AG10803 (cell line): ENCODE measurements around the gene NINJ1.

Experiments used
- DNase-seq: peaks from one replicate; pipeline ENCODE4 v3.0.0; 2010; ENCODE audit warnings: low read depth
- H3K4me3 ChIP-seq: 2 replicates; pipeline ENCODE4 v1.5.1; 2011; ENCODE audit warnings: mild to moderate bottlenecking, low read length, control low read depth
- TF ChIP-seq, protein P1 (sequence below): conservative IDR thresholded peaks from 2 replicates; pipeline ENCODE4 v1.5.1; 2011; ENCODE audit warnings: mild to moderate bottlenecking, low read length, control low read depth, inconsistent platforms

The NINJ1 gene

GRCh38 chr9:93096811-93097382 lies 37.2 kb downstream of the NINJ1 start:
- no peak for DNase-seq
- peak overlapping the region; percentile 77 for H3K4me3 ChIP-seq
- TF ChIP-seq, protein P1, sequence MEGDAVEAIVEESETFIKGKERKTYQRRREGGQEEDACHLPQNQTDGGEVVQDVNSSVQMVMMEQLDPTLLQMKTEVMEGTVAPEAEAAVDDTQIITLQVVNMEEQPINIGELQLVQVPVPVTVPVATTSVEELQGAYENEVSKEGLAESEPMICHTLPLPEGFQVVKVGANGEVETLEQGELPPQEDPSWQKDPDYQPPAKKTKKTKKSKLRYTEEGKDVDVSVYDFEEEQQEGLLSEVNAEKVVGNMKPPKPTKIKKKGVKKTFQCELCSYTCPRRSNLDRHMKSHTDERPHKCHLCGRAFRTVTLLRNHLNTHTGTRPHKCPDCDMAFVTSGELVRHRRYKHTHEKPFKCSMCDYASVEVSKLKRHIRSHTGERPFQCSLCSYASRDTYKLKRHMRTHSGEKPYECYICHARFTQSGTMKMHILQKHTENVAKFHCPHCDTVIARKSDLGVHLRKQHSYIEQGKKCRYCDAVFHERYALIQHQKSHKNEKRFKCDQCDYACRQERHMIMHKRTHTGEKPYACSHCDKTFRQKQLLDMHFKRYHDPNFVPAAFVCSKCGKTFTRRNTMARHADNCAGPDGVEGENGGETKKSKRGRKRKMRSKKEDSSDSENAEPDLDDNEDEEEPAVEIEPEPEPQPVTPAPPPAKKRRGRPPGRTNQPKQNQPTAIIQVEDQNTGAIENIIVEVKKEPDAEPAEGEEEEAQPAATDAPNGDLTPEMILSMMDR = no peak

DNA sequence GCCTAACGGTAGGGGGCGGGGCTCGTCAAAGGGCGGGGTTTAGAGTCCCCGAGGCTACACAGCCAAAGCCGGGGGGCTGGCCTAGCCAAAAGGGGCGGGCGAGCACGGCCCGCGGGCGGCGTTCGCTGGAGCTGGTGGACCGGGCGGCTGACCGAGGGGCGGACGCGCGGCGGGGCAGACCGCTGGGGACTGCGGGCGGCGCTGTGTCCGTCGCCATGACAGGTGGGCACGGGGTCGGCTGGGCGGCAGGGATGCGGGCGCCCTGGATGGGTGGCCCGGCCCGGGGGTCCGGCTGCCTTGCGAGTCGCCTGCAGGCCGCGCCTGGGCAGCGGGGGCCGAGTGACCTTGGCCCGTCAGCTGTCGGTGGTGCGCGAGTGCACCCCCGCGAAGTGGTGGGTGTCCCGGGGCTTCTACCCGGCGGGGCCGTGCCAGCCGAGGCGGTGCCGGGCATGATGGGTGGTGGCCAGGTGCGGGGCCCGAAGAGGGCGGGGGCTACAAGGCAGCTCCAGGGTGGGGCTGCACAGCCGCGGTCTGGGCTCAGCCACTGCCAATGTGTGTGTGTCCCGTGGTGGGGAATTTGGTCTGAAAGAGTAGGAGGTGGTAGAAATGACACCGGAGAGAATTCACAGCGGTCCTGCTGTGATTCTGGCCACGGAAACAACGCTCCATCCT lies 37.8 kb downstream of the NINJ1 start, which contains the start of gene CARD19:
Gene CARD19 (plus strand): TSS at position 87 of the 672 bp plus-strand sequence. CDS start 129 bp downstream, at position 216.
- TF ChIP-seq, protein P1 = no peak
- H3K4me3 ChIP-seq = peak within 1 kb of the TSS; percentile 77
- peak; percentile 41 for DNase-seq

GRCh38 chr9:93095205-93096130 lies 38.6 kb downstream of the NINJ1 start:
- TF ChIP-seq, protein P1 = no peak
- H3K4me3 ChIP-seq = peak overlapping the region; percentile 62
- peak; percentile 97 for DNase-seq

- peak overlapping the region; percentile 62 for H3K4me3 ChIP-seq
- TF ChIP-seq, protein P1 = no peak
- no peak for DNase-seq
These were observed 39.3 kb downstream of the NINJ1 start for GRCh38 chr9:93094658-93095204.

GRCh38 chr9:93093877-93094657 lies 40.0 kb downstream of the NINJ1 start:
- DNase-seq = no peak
- no peak overlapping the region for H3K4me3 ChIP-seq
- TF ChIP-seq, protein P1 = no peak

DNA sequence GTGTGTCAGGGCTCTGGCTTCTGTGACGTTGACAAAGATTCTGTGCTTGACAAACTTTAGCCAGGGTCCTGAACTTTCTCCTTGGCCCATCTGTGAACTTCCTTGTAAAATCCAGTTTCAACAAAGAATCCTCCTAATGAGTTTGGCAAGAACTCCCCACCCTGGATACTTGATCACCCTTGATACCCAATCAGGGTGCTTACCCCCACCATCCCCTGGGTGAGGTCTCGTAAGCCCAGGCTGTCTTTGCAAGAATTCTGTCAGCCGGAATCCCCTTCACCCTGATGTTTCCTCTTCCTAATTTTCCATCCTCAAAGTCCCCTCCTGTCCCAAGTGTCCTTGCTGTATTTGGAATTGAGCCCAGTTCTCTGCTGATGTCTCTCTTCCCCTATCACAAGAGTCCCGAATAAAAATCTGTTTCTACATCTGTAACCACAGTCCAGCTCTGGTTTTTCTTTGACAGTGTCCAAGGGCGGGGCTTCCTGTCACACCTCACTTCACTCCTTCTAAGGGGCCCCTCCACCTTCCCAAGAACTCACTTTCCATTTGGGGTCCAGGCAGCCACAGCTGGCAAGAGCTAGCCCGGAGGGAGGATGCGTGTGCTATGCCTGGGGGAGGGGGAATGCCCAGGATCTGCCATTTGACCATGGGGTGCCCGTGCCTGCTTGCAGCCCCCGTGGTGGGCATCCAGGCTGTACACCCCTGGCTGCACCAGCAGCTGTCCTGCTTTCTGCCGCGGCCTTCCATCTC lies 40.7 kb downstream of the NINJ1 start:
- TF ChIP-seq, protein P1 = no peak
- H3K4me3 ChIP-seq = no peak overlapping the region
- no peak for DNase-seq
